Measurements from ENCODE around the gene ADAM33.

ADAM33 gene

DNA sequence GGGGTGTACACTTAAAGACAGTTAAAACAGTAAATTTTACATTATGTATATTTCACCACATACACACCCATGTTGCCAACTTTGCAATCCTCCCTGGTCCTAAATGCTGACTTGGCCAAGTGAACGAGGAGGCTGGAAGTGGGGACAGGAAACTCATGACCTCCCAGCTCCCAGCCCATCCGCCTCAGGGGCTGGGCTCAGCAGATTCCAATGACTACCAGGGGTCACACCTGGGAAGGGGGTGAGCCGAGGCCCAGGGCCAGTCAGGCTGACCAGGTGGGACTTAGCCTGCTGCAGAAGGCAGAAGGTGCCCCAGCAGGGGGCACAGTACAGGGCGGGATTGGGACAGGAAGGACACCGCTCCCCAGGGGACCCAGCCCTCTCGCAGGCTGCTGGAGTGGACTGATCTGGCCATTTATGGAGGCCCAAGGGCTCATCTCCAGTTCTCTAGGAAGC, 28.2 kb upstream of the ADAM33 start:
- DNase-seq (ENCODE audit: low spot score) = no peak

DNA sequence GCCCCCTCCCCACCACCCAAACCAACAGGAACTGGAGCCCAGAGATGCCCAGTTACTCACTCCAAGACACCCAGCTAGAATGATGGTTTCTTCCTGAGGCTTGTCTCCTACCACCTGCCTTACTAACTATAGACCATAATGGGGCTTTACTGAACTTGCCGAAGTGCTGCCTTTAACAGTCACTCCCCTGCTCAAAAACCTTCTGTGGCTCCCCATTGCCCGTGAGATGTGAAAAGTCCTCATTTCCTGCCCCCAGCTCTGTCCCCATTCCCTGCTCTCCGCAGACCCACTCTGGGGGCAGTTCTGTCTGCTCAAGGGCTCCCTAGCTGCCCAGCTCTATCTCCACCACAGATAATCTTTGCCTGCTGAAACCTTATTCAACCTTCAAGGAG, 25.7 kb upstream of the ADAM33 start:
- no peak for DNase-seq (ENCODE audit: low spot score)

DNA sequence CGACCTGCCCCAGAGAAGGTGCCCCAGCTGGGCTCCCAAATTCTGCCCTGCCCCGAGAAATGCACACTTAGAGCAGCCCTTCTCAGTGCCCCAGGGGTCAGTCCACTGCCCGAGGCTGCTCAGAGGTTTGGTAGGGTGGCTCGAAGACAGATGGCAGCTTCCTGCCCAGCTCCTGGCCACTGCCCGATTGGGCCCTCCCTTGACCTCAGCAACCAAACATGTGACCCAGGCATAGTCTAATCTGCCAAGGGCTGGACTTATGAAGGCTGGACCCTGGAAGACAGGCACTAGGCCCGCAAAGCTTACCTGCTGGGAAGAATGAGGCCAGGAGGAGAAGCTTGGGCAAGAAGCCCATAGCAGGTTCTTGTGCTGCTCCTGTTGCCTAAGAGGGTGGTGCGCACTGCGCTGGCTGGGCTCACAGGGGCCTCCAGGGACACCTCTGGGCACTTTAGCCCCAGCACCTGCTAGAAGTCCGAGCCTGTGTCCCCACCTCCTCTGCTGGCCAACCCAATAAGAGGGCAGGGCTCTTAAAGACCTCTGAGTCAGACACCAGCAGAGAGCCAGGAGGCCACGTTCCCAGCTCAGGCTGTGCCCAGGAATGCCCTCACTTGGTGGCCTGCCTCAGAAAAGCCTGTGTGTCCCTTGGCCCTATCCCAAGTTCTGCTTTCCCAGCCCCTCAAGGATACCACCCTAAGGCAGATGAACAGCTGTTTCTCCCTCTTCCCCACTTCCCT, 25.1 kb upstream of the ADAM33 start:
- no peak for DNase-seq (ENCODE audit: low spot score)

DNA sequence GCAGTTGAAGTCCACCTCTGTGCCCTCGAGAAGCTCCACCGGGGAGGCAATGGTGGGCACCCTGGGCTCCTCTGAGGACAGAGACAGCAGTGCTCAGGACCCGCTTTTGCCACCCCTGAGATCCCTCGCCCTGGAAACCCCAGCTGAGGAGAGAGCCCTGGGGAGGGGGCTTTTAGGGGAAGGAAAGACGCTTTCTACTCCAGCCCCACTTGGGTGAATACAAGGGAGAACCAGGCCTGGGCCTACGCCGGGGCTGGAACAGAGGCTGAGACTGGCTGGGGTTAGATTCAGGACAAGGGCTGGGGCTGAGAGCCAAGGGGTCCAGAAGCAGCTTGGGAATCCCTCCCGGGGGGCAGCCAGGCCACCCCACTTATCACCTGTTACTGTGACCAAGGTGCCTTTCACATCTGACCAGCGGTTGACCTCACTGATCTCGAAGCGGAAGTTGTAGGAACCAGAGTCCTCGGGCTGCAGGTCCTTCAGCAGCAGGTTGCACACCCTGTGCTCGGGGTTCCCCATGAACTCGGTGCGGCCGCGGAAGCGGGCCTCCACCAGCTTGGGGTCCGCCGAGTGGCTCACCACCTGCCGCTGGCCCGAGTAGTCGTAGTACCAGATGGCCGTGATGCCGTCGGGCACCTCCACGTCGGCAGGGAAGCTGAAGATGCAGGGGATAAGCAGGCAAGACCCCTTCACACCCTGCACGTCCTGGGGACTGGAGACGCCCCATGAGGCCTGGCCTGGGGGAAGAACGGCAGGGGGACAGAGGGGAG, 24.3 kb upstream of the ADAM33 start:
- no peak for DNase-seq (ENCODE audit: low spot score)

DNA sequence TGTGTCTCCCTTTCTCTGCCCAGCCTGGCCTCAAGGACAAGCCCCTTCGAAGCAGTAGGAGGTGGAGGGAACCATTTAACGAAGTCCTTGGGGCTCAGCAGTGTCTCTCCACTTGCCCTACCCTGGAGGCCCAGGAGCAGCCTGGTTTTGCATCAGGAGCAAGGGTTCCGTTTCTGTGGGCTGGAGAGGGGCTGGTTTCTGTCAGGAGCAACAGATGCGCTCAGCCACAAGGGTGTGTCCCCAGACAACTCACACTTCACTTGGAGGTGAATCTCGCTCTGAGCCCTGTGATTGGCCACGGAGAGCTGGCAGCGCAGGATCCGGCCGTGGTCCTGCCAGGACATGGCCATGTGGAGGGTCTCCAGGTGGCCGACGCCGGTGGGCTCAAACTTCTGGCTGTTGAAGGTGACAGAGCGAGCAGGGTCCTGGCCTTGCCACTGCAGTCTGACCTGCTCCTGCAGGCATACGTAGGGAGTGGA, 23.7 kb upstream of the ADAM33 start:
- DNase-seq (ENCODE audit: low spot score) = no peak

DNA sequence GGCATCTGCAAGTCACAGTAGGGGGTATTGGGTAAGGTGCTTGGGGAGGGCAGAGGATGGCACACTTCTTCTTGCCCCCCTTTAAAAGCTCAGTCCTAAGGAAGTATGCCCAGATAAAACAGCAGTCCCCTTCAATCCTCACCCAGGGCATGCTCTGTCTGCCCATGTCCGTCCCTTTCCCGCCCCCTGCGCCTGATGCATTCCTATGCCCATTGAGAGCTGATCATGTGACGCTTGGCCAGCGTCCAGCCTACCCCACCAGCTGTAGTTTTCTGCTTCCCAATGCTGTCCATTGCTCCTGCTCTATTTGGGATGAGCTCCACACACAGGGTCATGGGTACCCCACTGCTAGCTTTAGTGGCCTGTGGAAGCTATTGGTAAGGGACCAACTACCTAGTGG, 22.3 kb upstream of the ADAM33 start:
- DNase-seq (ENCODE audit: low spot score) = no peak

DNA sequence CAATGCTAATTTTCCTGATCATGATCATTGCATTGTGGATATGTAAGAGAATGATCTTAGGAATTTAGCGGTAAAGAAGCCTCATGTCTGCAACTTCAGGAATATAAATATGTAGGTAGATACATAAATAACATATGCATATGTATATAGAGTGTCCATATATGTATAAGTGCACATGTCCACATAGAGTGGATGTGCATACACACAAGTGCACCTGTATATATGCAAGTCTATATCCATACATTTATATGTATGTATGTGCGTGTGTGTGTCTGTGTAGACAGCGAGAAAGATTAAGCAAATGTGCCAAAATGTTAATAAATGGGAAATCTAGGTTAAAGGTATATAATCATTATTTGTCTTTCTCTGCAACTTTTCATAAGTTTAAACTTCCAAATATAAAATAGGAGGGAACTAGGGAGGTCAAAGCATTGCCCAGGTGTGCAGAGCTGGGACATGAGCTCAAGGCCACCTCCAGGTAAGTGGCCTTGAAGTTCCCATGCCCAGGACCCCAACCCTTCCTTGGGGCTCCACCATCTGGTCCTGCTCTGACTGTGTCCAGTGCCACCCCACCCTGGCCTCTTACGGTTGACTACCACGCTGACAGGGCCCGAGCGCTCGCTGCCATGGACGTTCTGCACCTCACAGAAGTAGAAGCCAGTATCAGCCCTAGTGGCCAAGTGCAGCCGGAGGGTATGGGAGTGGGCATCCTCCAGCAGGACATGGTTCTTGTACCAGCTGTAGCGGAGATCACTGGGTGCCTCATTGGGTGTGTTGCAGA, 21.0 kb upstream of the ADAM33 start:
- DNase-seq (ENCODE audit: low spot score) = no peak

DNA sequence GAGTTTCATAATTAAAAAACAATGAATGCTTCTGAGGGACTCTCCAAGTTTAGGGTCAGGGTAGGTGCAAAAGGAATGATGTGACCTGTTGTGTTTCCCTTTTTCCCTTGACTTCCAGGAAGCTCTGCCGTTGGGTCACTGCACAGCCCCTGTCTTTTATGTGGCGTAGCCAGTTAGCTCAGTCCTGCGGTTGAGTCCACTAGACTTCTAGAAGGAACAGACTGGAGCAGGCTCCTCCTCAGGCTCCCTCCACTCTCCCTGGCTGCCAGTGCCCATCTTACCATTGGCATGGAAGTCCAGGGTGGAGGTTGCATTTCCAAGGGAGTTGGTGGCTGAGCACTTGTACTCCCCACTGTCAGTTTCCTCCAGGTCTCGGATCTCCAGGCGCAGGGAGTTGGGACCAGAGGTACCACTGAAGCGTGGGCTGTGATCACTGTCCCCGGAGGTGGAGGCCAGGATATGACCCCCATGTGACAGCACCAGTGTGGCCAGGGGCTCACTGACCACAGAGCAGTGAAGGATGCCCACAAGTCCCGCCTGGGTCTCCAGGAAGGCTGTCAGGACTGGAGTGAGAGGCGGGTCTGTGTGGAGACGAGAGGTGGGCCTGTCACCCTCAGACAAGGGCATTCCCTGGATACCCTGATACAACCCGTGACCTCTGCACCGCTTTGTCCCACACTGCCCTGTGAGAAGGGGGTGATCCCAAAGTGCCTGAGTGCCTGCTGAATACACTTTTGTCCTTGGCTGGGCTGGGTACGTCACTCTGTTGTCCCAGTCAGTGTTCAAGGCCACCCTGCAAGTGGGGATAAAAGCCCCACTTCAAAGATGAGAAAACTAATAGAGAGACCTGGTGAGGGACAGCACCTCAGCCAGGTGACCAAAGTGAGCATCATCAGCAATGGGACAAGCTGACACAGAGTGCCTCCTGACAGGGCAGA, 19.5 kb upstream of the ADAM33 start:
- no peak for DNase-seq (ENCODE audit: low spot score)

DNA sequence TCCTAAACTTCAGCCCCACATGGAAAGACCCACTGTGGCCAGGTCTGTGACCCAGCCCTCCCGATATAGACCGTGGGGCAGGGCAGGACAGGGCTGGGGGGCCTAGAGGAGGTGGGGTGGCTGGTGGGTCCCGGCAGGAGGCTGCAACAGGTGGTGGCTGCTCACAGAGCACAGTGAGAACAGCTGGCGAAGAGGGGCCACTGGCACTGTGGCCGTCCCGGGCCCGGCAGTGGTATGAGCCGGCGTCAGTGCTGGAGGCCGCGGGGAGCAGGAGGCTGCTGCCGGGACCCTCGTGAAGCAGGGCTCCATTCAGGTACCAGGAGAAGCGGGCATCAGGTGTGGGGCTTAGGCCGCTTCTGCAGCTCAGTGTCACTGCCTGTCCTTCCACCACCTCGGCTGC, 17.2 kb upstream of the ADAM33 start:
- DNase-seq (ENCODE audit: low spot score) = no peak

DNA sequence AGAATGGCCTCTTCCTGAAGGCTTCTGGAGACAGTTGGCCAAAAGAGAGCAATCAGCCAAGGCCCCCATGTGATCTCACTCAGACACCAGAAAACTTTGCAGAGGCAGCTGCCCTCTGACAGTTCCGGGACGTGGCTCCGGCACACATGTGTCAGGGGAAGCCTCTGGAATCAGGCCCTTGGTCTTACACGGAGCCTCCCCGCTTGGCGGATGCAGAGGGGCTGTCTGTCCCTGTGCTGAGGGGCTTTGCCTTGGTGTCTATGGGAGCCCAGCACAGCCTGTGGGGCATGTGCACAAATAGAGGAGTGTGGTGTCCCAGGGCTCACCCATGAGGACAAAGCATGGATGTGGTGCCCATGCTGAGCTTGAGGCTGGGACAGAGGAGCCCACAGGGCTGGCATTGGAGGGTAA, 16.8 kb upstream of the ADAM33 start:
- no peak for DNase-seq (ENCODE audit: low spot score)

DNA sequence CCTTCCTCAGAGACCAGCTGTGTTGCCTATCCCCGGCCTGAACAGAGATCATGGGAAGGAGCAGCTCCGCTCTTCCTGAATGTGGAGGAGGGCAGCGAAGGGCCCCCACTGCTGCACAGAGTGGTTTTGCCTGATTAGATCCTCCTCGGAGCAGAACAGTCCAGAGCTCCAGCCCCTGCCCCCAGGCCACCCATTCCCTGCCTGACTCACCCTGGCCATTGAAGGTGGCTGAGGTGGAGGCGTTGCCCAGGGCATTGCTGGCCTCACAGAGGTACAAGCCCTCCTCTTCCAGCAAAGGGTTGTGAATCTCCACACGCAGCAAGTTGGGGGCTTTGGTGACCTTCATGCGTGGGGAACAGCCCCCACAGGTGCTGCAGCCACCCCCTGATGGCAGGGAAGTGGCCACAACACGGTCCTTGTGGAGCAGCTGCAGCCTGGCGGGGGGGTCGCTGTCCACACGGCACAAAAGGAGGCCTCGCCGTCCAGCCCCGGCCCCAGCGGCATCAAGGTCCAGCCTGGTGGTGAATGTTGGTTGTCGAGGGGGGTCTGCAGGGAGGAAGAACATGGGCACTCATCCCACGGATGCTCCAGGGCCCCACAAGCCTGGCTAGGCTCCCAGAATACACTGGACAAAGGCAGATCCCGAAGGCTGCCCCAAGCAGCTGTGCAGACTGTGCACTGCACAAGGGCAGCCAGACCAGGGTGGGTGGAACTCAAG, 15.9 kb upstream of the ADAM33 start:
- no peak for DNase-seq (ENCODE audit: low spot score)

DNA sequence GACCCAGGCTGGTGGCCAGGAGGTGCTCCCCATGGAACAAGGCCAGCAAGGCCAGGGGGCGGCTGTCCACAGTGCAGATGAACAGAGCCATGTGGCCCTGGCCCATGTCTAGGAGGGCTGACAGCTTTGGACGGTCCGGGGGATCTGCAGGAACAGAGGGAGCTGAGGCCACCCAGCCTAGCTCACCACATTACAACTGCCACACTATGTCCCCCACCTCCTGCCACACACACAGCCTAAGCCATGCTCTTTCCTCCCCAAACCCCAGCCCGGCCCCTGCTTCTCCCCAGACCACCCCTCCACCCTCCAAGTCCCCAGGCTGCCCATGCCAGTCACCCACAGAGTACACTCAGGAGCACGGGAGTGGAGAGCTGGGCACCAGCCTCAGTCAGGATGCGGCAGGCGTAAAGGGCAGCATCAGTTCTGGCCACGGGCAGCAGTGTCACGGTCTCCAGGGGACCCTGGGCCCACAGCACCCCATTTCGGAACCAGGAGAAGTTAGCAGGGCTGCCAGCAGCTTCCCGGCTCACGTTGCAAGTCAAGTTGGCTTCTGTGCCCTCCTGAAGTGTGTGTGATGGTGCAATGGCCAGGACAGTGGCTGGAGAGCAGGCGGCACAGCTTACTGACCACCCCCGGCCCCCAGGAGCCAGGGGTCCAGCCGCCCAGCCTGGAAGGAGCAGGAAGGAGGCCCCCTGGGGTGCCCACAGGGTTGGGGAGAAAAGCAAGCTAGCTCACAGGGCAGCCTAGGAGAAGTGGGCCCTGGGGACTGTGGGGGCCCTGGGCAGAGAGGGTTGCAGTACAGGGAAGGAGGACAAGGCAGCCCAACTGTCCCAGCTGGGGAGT, 15.2 kb upstream of the ADAM33 start:
- DNase-seq (ENCODE audit: low spot score) = no peak

DNA sequence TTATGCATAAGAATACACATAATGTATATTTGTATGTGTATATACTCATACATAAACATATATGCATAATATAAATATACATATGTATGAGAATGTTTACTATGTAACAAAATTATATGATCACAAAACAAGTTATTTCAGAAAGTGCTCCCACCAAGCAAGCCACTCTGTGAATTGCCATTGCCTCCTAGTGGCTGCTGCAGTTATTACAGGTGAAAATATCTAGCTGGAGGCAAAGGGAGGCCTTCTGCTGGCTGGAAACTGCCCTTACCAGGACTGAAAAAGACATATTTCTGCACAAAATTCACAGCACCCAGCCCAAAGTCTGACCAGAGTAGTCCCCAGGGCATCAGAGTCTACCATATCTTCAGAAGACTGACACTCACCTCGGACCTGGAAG, 14.4 kb upstream of the ADAM33 start:
- DNase-seq (ENCODE audit: low spot score) = no peak

DNA sequence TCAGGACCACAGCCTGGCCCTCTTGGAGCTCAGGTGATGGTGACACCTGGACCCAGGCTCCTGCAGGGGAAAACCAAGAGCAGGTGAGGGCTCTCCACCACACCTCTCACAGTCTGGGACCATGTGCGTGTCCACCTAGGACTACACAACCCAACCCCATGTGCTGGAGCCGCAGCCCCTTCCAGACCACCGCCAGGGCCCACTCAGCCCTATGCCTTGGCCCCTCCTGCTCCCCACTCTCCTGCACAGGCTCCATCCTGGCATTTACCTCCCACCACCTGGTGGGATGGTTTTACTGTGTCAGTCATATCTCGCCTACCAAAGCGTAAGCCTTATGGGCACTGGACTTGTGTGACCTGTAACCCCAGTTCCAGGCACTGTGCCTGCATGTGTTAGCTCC, 13.1 kb upstream of the ADAM33 start:
- no peak for DNase-seq (ENCODE audit: low spot score)

DNA sequence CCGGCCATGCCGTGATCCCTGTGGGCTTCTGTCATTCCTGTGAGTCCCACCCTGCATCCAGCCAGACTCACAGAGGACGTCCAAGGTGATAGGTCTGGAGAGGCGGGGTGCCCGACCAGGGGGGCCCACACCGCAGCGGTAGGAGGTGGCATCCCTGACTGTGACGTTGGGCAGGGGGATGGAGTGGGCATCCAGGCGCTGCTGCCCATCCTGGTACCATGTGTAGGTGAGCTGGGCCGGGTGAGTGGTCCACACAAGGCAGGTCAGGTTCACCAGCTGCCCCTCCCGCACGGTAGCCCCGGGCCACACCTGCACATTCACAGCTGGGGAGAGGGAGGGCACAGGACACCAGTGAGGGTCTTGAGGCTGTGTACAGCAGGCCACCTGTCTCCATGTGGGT, 11.6 kb upstream of the ADAM33 start:
- DNase-seq (ENCODE audit: low spot score) = no peak

DNA sequence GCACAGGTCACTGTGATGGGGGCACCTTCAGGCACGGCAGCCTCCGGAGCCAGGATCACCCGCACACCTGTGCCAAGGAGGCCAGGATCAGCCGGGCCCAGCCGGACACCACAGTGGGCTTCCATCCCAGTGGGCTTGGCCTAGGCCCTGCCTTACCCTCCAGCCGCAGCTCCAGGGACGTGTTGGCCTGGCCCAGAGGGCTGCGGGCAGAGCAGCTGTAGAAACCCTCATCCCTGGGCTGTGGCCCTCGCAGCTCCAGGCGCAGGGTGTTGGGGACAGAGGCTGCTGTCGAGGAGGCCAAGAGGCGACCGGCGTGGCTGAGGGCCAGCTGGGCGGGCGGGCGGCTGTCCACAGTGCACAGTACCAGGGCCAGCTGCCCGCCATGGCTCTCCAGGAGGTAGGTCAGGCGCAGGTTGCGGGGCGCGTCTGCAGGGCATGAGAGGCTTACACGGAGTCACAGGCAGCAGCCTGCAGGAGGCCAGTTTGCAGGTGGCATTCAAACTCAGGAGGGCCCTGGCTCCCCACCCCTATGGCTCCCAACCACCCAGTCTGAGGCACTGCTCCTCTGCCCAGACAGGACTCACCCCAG, 11.0 kb upstream of the ADAM33 start:
- no peak for DNase-seq (ENCODE audit: low spot score)

DNA sequence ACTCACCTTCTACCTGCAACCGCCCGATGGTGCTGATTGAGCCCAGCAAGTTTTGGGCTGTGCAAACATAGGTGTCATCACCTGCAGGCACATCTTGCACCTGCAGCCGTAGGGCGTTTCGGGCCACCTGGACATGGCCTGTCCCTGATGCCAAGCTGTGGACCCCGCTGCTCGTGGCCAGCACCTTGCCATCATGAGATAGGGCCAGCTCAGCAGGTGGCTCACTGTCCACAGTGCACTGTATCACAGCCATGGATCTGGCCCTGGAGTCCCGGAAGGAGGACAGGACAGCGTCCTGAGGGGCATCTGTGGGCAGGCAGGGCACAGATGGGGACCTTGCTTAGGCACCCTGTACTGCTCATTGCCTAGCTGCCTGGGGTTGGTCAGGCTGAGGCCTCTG, 10.1 kb upstream of the ADAM33 start:
- DNase-seq (ENCODE audit: low spot score) = no peak

DNA sequence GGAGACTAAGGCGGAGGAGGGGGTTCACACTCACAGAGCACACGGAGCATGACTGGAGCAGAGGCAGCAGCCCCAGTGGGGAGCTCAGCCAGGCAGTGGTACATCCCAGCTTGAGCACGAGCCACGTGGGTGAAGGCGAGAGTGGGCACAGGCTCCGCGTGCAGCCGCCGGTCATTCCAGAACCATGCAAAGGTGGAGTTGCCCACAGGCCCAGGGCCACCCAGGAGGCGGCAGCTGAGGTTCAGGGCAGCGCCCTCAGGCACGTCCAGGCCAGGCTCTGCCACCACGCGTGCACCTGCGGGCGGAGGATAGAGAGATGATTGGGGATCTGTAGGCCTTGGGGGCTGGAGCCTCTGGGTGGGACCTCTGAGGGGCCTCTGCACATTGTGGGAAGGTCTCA, 9.5 kb upstream of the ADAM33 start:
- no peak for DNase-seq (ENCODE audit: low spot score)

DNA sequence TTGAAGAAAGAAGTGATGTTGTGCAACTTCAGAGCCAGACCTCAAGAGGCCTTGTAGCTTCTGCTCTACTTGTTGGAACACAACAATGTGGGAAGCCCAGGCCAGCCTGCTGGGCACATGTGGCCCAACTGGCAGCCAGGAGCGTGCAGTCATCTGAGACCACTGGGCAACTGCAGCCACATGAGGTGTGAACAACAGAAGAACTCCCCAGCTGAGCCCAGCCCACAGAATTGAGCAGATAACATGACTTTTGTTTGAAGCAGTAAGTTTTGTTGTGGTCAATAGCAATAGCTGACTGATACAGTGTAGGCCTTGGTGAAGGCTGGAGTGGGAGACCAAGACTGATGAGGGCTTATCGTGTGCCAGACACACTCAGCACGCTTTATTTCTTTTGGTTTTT, 8.6 kb upstream of the ADAM33 start:
- DNase-seq (ENCODE audit: low spot score) = no peak

DNA sequence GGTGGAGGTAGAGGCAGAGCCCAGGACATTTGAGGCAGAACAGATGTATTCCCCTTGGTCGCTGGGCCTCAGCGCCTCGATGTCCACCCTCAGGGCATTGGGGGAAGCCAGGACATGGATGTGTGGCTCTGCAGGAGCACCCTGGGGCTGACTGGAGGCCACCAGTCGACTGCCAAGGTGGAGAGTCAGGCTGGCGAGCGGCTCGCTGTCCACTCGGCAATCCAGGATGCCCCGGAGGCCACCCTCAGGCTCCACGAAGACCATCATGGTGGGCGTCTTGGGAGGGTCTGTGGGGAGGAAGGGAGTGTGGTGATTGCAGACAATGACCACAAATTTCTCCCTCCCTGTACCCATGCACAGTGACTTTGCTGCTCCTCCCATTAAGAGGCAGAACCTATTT, 8.2 kb upstream of the ADAM33 start:
- DNase-seq (ENCODE audit: low spot score) = no peak
